Liver (tissue), 2 donors: ENCODE data around the gene ADGRV1.

Experiments
- GABPA ChIP-seq, 2 donors: IDR thresholded peaks in 1 of 2; conservative IDR thresholded peaks in 1 of 2; 2 replicates each; pipeline ENCODE4 v1.6.1; 2016; ENCODE audit warnings: antibody characterized with exemption in 2 of 2, mild to moderate bottlenecking in 1 of 2, moderate library complexity in 1 of 2
- TF ChIP-seq, protein P1 (sequence below): IDR thresholded peaks from 2 replicates; pipeline ENCODE4 v1.6.1; 2016; ENCODE audit warnings: antibody characterized with exemption
- donor health status: healthy.

DNA sequence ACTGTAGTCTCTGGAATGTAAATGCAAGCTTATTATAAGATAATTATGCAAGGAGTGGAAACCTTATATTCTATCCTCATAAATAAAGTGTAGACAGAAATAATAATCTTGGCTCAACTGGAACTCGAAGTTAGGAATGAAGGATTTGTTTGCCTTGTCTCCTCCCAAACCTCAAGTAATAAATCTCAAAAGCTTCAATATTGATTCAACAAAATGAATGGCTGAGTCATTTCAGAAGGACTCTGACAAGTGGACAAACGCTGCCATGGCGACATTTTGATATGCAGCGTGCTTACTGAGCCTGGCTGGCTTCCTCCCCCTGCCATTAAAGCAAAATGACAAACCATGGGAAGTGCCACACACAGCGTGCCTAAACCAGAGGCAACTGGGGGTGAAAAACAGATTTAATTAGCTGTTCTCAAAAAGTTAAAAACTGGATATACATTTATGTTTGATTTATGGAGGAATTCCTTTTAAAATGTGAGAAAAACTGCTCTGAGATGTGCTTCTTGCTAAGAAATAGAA lies 10.5 kb upstream of the ADGRV1 start:
- TF ChIP-seq, protein P1, sequence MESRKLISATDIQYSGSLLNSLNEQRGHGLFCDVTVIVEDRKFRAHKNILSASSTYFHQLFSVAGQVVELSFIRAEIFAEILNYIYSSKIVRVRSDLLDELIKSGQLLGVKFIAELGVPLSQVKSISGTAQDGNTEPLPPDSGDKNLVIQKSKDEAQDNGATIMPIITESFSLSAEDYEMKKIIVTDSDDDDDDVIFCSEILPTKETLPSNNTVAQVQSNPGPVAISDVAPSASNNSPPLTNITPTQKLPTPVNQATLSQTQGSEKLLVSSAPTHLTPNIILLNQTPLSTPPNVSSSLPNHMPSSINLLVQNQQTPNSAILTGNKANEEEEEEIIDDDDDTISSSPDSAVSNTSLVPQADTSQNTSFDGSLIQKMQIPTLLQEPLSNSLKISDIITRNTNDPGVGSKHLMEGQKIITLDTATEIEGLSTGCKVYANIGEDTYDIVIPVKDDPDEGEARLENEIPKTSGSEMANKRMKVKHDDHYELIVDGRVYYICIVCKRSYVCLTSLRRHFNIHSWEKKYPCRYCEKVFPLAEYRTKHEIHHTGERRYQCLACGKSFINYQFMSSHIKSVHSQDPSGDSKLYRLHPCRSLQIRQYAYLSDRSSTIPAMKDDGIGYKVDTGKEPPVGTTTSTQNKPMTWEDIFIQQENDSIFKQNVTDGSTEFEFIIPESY = no peak
- no peak for TF ChIP-seq GABPA (IDR thresholded peaks at IDR 0.05 in 1 of 2, conservative IDR thresholded peaks at IDR 0.05 in 1 of 2)
